Activated CD8-positive, alpha-beta memory T cell treated with anti-CD3 and anti-CD28 coated beads for 36 hours (primary cell): ENCODE data around the gene STK32C. TPM values are rescaled to one million over a fixed set of nuclear protein-coding genes. Genes with fewer than 3 reads are reported as not detected.
"Not testable (repeated sequence)": the region's sequence is repeated elsewhere in the genome, so short reads cannot be mapped to it uniquely, and the experiment has no call there.

Experiments used
- CTCF ChIA-PET: fragments of 350-600 bp; sonication (Branson Sonifier 250); formaldehyde crosslinking; loops from one replicate; lab custom pipeline; 2021; ENCODE audit warnings: antibody characterized with exemption; lab: Charles Lee
- POLR2A ChIA-PET: fragments of 350-600 bp; sonication (Branson Sonifier 250); formaldehyde crosslinking; loops from one replicate; lab custom pipeline; 2021; ENCODE audit warnings: antibody characterized with exemption; lab: Charles Lee
- total RNA-seq, 2 experiments: library from RNA; stranded (reverse); gene quantifications; one replicate each; pipeline ENCODE4 v1.2.3, GENCODE V29; 2021

The STK32C gene
- total RNA-seq, 2 experiments from 2014 or later, result 15.7 to 16.3 TPM

GRCh38 chr10:132272231-132272971, 35.3 kb downstream of the STK32C start:
- CTCF ChIA-PET, result no interaction called here
- POLR2A ChIA-PET, result no interaction called here

- ChIA-PET CTCF (no interaction called here), POLR2A (no interaction called here)
These were observed 36.1 kb downstream of the STK32C start for GRCh38 chr10:132271458-132272230.

- POLR2A ChIA-PET, result no interaction called here
- CTCF ChIA-PET, result no interaction called here
These were observed 36.9 kb downstream of the STK32C start for GRCh38 chr10:132270721-132271457.

DNA sequence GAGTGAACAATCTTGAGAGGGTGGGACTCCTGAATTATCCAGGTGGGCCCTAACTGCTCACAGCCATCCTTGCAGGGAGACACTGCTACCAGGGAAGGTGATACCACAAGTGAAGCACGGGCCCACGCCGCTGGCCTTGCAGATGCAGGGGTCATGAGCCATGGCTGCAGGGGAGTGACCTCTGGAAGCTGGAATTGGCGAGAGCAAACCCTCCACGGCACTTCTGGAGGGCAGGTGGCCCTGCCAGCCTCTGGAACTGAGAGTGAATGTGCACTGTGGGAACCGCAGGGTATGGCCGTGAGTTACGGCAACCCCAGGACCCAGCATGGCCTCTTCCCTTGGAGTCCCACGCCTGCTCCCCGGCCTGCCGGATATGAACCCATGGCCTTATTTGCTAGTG, 37.5 kb downstream of the STK32C start:
- CTCF ChIA-PET, result no interaction called here

GRCh38 chr10:132269266-132270230, 38.2 kb downstream of the STK32C start:
- POLR2A ChIA-PET, result no interaction called here
- CTCF ChIA-PET, result no interaction called here

More for the DNA sequence above, 37.5 kb downstream of the STK32C start:
- POLR2A ChIA-PET, result no interaction called here

DNA sequence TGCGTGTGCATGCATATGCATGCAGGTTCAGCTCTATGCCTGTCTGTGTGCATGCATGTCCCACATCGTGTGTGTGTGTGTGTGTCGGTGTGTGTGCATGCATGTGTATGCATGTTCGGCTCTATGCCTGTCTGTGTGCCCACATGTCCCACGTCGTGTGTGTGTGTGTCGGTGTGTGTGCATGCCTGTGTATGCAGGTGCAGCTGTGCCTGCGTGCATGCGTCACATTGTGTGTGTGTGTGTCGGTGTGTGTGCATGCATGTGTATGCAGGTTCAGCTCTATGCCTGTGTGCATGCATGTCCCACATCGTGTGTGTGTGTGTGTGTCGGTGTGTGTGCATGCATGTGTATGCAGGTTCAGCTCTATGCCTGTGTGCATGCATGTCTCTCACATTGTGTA, 39.8 kb downstream of the STK32C start:
- CTCF ChIA-PET, POLR2A ChIA-PET: not testable (repeated sequence)

GRCh38 chr10:132266594-132267161, 41.1 kb downstream of the STK32C start:
- CTCF ChIA-PET, result no interaction called here

GRCh38 chr10:132265890-132266496, 41.8 kb downstream of the STK32C start:
- POLR2A ChIA-PET, result no interaction called here
- CTCF ChIA-PET, result no interaction called here

More at GRCh38 chr10:132266594-132267161, 41.1 kb downstream of the STK32C start:
- POLR2A ChIA-PET, result no interaction called here

- ChIA-PET CTCF (no interaction called here), POLR2A (no interaction called here)
These were observed 42.5 kb downstream of the STK32C start for GRCh38 chr10:132264966-132265889.

DNA sequence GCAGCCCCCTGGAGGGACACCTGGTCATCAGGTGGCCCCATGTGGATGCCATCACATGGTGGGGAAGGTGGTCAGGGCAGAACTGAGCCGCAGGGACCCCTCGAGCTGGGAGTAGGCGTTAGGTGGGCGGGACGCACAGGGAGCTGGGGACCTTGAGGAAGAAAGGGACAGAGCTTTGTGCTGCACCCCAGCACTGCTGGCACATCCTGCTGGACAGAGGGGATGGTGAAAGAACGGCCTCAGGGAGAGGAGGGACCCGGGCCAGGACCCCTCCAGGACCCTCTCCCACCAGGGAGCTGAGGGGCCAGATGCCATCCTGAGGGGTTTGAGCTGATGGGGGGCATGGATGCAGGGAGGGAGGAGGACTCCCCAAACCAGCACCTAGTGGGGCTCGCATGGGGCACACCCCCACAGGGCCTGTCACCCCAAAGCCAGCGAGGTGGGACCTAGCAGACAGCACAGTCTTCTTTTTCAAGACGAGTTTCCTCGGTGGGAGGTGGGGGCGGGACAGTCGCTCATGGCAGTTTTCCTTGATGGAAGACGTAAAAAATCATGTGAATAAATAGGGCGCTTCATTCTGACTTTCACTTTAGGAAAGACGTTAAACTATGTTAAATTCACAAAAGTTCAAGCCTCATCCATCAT, 43.3 kb downstream of the STK32C start:
- POLR2A ChIA-PET, result no interaction called here
- CTCF ChIA-PET, result no interaction called here

DNA sequence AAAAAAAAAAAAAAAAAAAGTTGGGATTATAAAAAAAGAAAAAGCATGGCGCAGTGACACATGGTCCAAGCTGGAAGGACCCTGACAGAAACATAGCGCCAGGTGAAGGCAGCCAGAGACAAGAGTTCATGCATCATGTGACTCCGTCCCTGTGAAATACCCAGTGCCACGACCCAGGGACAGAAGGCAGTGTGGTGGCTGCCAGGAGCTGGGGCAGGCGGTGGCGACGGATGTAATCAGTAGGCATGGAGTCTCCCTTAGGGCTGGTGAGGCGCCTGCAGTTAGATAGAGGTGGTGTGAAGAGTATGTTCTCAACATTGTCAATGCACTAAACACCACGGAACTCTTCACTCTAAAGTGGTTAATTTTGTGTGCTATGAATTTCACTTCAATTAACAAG, 43.9 kb downstream of the STK32C start:
- ChIA-PET POLR2A (no interaction called here), CTCF (no interaction called here)

GRCh38 chr10:132259702-132260482, 47.9 kb downstream of the STK32C start:
- ChIA-PET CTCF (no interaction called here), POLR2A (no interaction called here)

GRCh38 chr10:132258423-132258822, 49.3 kb downstream of the STK32C start:
- CTCF ChIA-PET, result no interaction called here
- POLR2A ChIA-PET, result no interaction called here

DNA sequence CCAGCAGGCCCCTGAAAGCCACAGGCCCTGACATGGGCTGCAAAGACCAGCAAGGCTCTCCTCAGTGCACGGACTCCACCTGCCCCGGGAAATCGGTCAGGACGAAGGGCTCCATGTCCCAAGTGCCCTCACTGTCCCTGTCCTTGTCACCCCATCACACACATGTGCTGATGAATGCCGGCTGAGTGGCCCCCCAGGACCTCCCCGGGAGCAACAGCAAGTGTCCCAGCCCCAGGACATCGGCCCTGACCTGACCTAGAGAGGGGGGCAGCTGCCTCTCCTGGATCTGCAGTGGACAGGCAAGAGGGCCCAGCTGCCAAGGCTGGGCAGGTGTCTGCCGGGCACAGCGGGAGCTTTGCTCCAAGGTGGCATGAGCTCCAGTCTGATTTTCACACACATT, 49.8 kb downstream of the STK32C start:
- POLR2A ChIA-PET, result no interaction called here
- CTCF ChIA-PET, result no interaction called here

- ChIA-PET POLR2A (no interaction called here), CTCF (no interaction called here)
These were observed 50.5 kb downstream of the STK32C start for GRCh38 chr10:132257271-132257670.

- ChIA-PET CTCF (no interaction called here), POLR2A (no interaction called here)
These were observed 50.9 kb downstream of the STK32C start for GRCh38 chr10:132256866-132257265.
